Kidney (tissue), 22 donors: ENCODE measurements around the gene ZNF783. TPM values are rescaled to one million over a fixed set of nuclear protein-coding genes. Genes with fewer than 3 reads are reported as not detected.

Source experiments
- DNase-seq, 5 donors: peaks; one replicate each; pipeline ENCODE4 v3.0.0-alpha.2; 2013 to 2020
- FAIRE-seq: peaks from 2 replicates; lab custom pipeline; 2012; peaks lifted over from hg19 to GRCh38; lab: Jason Lieb, UNC
- H3K27ac ChIP-seq, 2 donors: one replicate each; pipeline ENCODE4 v1.7.0; 2013; ENCODE audit warnings: low read depth in 2 of 2, low read length in 2 of 2, inconsistent platforms in 1 of 2
- H3K27me3 ChIP-seq: one replicate; pipeline ENCODE4 v1.7.1; 2013; ENCODE audit warnings: low read length, inconsistent platforms; ENCODE audit not compliant: control insufficient read depth, insufficient read depth
- H3K36me3 ChIP-seq, 3 donors: one replicate each; pipeline versions ENCODE4 v1.7.0 to v1.7.1; 2013; ENCODE audit warnings: low read length in 3 of 3, control low read depth in 1 of 3, inconsistent platforms in 1 of 3; ENCODE audit not compliant: insufficient read depth in 3 of 3, control insufficient read depth in 2 of 3
- H3K4me1 ChIP-seq, 3 donors: one replicate each; pipeline versions ENCODE4 v1.7.0 to v1.7.1; 2013; ENCODE audit warnings: low read length in 3 of 3, inconsistent platforms in 1 of 3, low read depth in 1 of 3; ENCODE audit not compliant: control insufficient read depth in 2 of 3, insufficient read depth in 2 of 3
- H3K4me3 ChIP-seq, 3 donors: one replicate each; pipeline versions ENCODE4 v1.7.0 to v1.8.1; 2013; ENCODE audit warnings: low read length in 3 of 3, control low read depth in 1 of 3, inconsistent platforms in 1 of 3
- H3K9ac ChIP-seq, 3 donors: one replicate each; pipeline versions ENCODE4 v1.7.0 to v1.7.1; 2013; ENCODE audit warnings: low read length in 3 of 3, control low read depth in 1 of 3, inconsistent platforms in 1 of 3
- H3K9me3 ChIP-seq, 3 donors: one replicate each; pipeline versions ENCODE4 v1.7.0 to v1.7.1; 2013; ENCODE audit warnings: low read length in 3 of 3, control low read depth in 1 of 3, inconsistent platforms in 1 of 3; ENCODE audit not compliant: control insufficient read depth in 2 of 3, insufficient read depth in 1 of 3
- CTCF ChIP-seq: IDR thresholded peaks from 3 replicates; pipeline ENCODE4 v1.5.1; 2012; ENCODE audit warnings: mild to moderate bottlenecking, moderate library complexity, borderline replicate concordance; ENCODE audit not compliant: insufficient read depth; ENCODE audit errors: extremely low read depth
- intact Hi-C: fragments of 100-400 bp; cut with DNase I; formaldehyde crosslinking; loops from one replicate; pipeline ENCODE4 v1.11.1; 2022
- long read RNA-seq, 10 donors: library from polyadenylated mRNA in 1 of 10; unstranded in 1 of 10; transcript quantifications; one replicate each; pipeline ENCODE4 v2.0.0 and lab custom pipeline, GENCODE V29; 2021 to 2026
- polyA plus RNA-seq: library from polyadenylated mRNA; stranded (reverse); fragments of 350-450 nt; fragmentation: Illumina TruSeq; extraction: RNeasy Lipid Tissue Mini Kit (QIAGEN cat#74804); gene quantifications from one replicate; pipeline ENCODE4 v1.2.3, GENCODE V29; 2014; ENCODE audit warnings: low read depth, low replicate concordance; ENCODE audit not compliant: insufficient read depth
- total RNA-seq: library from RNA; stranded (reverse); fragmentation: NEBNext Ultra II Directional; extraction: Animal tissue kit (Norgen Biotek cat#: 25700); gene quantifications from one replicate; pipeline ENCODE4 v1.2.1, GENCODE V29; 2021
- donor health status: control.
- donor health status: control.
- donor health status: control.
- donor health status: control.
- donor health status: control.
- donor health status: DM: yes; HTN: yes; CAD: no.
- donor health status: Normal renal cell carcinoma (clear cell type).

ZNF783 gene
- total RNA-seq (21.8 TPM), polyA plus RNA-seq (3.6 TPM)
- long read RNA-seq, donor 1, full-length matches to known transcripts: 1 of 1 reads
- long read RNA-seq, donor 1, partial matches to known transcripts: 0 of 1 reads
- long read RNA-seq, donor 1, other reads (novel, unspliced or antisense): 0 of 1 reads
- long read RNA-seq, donor 2: 0 reads
- long read RNA-seq, donor 3, partial matches to known transcripts: 16 of 16 reads
- long read RNA-seq, donor 3, other reads (novel, unspliced or antisense): 0 of 16 reads
- long read RNA-seq, donor 4, full-length matches to known transcripts: 1 of 1 reads
- long read RNA-seq, donor 4, partial matches to known transcripts: 0 of 1 reads
- long read RNA-seq, donor 4, other reads (novel, unspliced or antisense): 0 of 1 reads
- long read RNA-seq, donor 5: 0 reads
- long read RNA-seq, donor 6, full-length matches to known transcripts: 1 of 1 reads
- long read RNA-seq, donor 6, partial matches to known transcripts: 0 of 1 reads
- long read RNA-seq, donor 6, other reads (novel, unspliced or antisense): 0 of 1 reads
- long read RNA-seq, donor 7, full-length matches to known transcripts: 4 of 18 reads
- long read RNA-seq, donor 7, partial matches to known transcripts: 9 of 18 reads
- long read RNA-seq, donor 7, other reads (novel, unspliced or antisense): 5 of 18 reads
- long read RNA-seq, donor 8: 0 reads
- long read RNA-seq, donor 9: 0 reads
- long read RNA-seq, donor 10: 0 reads

DNA sequence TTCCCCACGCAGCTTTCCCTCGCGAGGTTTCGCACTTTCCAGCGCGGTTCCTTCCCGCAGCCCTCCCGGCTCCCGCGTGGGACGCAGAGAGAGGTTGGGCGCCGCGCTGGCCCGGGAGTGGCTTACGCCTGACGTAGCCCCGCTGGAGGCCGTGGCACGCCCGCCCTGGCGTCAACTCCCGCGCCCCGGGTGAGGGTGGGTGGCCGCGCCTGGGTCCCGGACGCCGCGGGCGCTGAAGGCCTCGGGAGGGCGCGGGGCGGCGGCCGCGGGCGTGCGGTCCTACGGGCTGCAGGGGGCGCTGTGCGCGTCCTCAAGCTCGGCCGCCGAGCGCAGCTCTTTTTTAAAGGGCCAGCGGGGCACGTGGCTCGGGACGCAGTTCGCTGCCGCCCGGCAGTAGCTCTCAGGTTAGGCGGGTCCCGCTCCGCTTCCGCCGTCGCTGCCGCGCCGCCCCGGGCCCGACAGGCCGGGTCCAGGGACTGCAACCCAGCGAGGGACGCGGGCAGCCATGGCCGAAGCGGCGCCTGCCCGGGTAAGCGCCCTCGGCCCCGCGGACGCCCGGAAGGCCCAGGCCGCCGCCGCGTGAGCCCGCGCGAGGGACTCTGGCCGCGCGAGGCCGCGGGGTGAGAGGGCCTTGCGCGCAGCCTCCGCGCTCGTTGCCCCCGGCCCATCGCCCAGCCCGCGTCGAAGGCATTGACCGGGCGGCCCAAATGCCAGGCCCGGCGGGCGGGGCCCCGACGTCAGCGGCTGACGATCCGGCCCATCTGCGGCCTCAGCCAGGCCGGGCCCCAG is at the start of gene ZNF783:
TSS of gene ZNF783 (plus strand) at position 368 of the 789 bp plus-strand sequence. CDS start at position 506, 138 bp downstream.
- Histone ChIP-seq H3K36me3 (peaks cover 1 to 5% (median 3%) of the 10 kb centered on the region in 3 donors), H3K9ac (peak within 1 kb of the TSS; percentile 22 to 78 (median 77)), H3K4me3 (peak within 1 kb of the TSS; percentile 50 to 66 (median 62)), H3K4me1 (peaks cover 0 to 2% (median 0%) of the 10 kb centered on the region in 3 donors), H3K9me3 (no peaks in the 10 kb centered on the region), H3K27me3 (no peaks in the 10 kb centered on the region), H3K27ac (peak within 1 kb of the TSS; percentile 78 to 82)
- intact Hi-C loops: no loop called here
- peak; percentile 84 to 96 (median 90) for DNase-seq
- no peak for FAIRE-seq
- TF ChIP-seq CTCF: peak; percentile 86

GRCh38 chr7:149214020-149214720 is 47.8 kb upstream of the ZNF783 start:
- no peak for TF ChIP-seq CTCF
- Histone ChIP-seq H3K9me3 (no peaks in the 10 kb centered on the region), H3K36me3 (peaks cover 13 to 70% (median 47%) of the 10 kb centered on the region in 3 donors), H3K4me3 (no peak overlapping the region), H3K27me3 (no peaks in the 10 kb centered on the region), H3K27ac (no peak overlapping the region), H3K4me1 (no peaks in the 10 kb centered on the region), H3K9ac (no peak overlapping the region)
- DNase-seq (no peak), FAIRE-seq (no peak)
- intact Hi-C loops: no loop called here

- H3K36me3 ChIP-seq: peaks cover 5 to 51% (median 38%) of the 10 kb centered on the region in 3 donors
- H3K27ac ChIP-seq: no peak overlapping the region
- H3K9ac ChIP-seq: no peak overlapping the region
- H3K9me3 ChIP-seq: no peaks in the 10 kb centered on the region
- TF ChIP-seq CTCF: no peak
- intact Hi-C loops: no loop called here
- DNase-seq: no peak
- no peaks in the 10 kb centered on the region for H3K4me1 ChIP-seq
- no peak for FAIRE-seq
- no peak overlapping the region for H3K4me3 ChIP-seq
- H3K27me3 ChIP-seq: no peaks in the 10 kb centered on the region
Measured at GRCh38 chr7:149216402-149216801, 45.6 kb upstream of the ZNF783 start.
